Activated CD4-positive, alpha-beta T cell treated with anti-CD3 and anti-CD28 coated beads for 36 hours (primary cell): Measurements from ENCODE around the gene KIRREL1. TPM values are rescaled to one million over a fixed set of nuclear protein-coding genes. Genes with fewer than 3 reads are reported as not detected.

ENCODE experiments used
- ATAC-seq: fragments of 200-7000 bp; cut with Tn5 transposase; one replicate; pipeline ENCODE4 v1.10.0; 2021; ENCODE audit warnings: mild to moderate bottlenecking, moderate library complexity
- CTCF ChIA-PET: fragments of 350-600 bp; sonication (Branson Sonifier 250); formaldehyde crosslinking; loops from one replicate; lab custom pipeline; 2021; ENCODE audit warnings: antibody characterized with exemption; lab: Charles Lee
- POLR2A ChIA-PET: fragments of 350-600 bp; sonication (Branson Sonifier 250); formaldehyde crosslinking; loops from one replicate; lab custom pipeline; 2021; ENCODE audit warnings: antibody characterized with exemption, inconsistent platforms; lab: Charles Lee
- DNase-seq: peaks from one replicate; pipeline ENCODE4 v3.0.0-alpha.2; 2020
- H3K27ac Mint-ChIP-seq: one replicate; pipeline ENCODE4 v1.8.0; 2021; ENCODE audit warnings: mixed read lengths
- H3K27me3 Mint-ChIP-seq: one replicate; pipeline ENCODE4 v1.8.0; 2021; ENCODE audit warnings: mixed read lengths
- H3K36me3 Mint-ChIP-seq: one replicate; pipeline ENCODE4 v1.8.0; 2021; ENCODE audit warnings: low read depth, mixed read lengths
- H3K4me1 Mint-ChIP-seq: one replicate; pipeline ENCODE4 v1.8.0; 2021; ENCODE audit warnings: mixed read lengths
- H3K4me3 Mint-ChIP-seq: one replicate; pipeline ENCODE4 v1.8.0; 2021; ENCODE audit warnings: mild to moderate bottlenecking, moderate library complexity, mixed read lengths
- H3K9me3 Mint-ChIP-seq: one replicate; pipeline ENCODE4 v1.8.0; 2021; ENCODE audit warnings: low read depth, mixed read lengths
- intact Hi-C, 2 experiments: fragments of 100-400 bp; cut with DNase I in 1 of 2; cut with micrococcal nuclease in 1 of 2; formaldehyde crosslinking; loops; one replicate each; pipeline versions ENCODE4 v1.14.2 to v1.15.1; 2022 to 2024; cut with DNase I, micrococcal nuclease
- total RNA-seq, 2 experiments: library from RNA; stranded (reverse); gene quantifications; one replicate each; pipeline ENCODE4 v1.2.3, GENCODE V29; 2021

Gene KIRREL1
- total RNA-seq, 2 experiments from 2014 or later = 0.21 to 0.25 TPM

GRCh38 chr1:158148468-158148867 is 155.0 kb downstream of the KIRREL1 start:
- POLR2A ChIA-PET = no interaction called here
- ATAC-seq = no peak
- CTCF ChIA-PET = interaction anchor here (1.0 kb wide), 1 partner anchor 27 kb away, joined by 3 read pairs; no protein-coding TSS in a partner anchor
- intact Hi-C loops = no loop called here
- DNase-seq = no peak
- H3K4me3 Mint-ChIP-seq = peak overlapping the region; percentile 74
- no peaks in the 10 kb centered on the region for H3K36me3 Mint-ChIP-seq
- no peaks in the 10 kb centered on the region for H3K27me3 Mint-ChIP-seq
- peaks cover 29% of the 10 kb centered on the region for H3K4me1 Mint-ChIP-seq
- no peaks in the 10 kb centered on the region for H3K9me3 Mint-ChIP-seq
- no peak overlapping the region for H3K27ac Mint-ChIP-seq

- POLR2A ChIA-PET = no interaction called here
- Mint-ChIP-seq H3K4me1 (peaks cover 29% of the 10 kb centered on the region), H3K9me3 (no peaks in the 10 kb centered on the region), H3K27ac (peak overlapping the region; percentile 88), H3K36me3 (no peaks in the 10 kb centered on the region), H3K4me3 (peak overlapping the region; percentile 74), H3K27me3 (peaks cover 3% of the 10 kb centered on the region)
- CTCF ChIA-PET = interaction anchor here (1.0 to 1.3 kb wide), 3 partner anchors 24 to 55 kb away, joined by 3 to 7 read pairs (median 3); no protein-coding TSS in a partner anchor
- DNase-seq = no peak
- intact Hi-C loops = no loop called here
- no peak for ATAC-seq
Observed at GRCh38 chr1:158149175-158149574, 155.7 kb downstream of the KIRREL1 start.

Other genes starting within 250 kb of the KIRREL1 start
- gene FCRL2, start 216.5 kb upstream of the KIRREL1 start, total RNA-seq = not detected
- gene FCRL1, start 173.5 kb upstream of the KIRREL1 start, total RNA-seq = not detected
- not detected for gene CD5L, start 151.8 kb upstream of the KIRREL1 start, total RNA-seq
- under 1 TPM in 1 of 2 experiments, not detected in 1; 0.07 TPM for gene CD1D, start 187.2 kb downstream of the KIRREL1 start, total RNA-seq